ENCODE measurements around the gene CYP2C18.
"Not testable (repeated sequence)": the region's sequence is repeated elsewhere in the genome, so short reads cannot be mapped to it uniquely, and the experiment has no call there.

DNA sequence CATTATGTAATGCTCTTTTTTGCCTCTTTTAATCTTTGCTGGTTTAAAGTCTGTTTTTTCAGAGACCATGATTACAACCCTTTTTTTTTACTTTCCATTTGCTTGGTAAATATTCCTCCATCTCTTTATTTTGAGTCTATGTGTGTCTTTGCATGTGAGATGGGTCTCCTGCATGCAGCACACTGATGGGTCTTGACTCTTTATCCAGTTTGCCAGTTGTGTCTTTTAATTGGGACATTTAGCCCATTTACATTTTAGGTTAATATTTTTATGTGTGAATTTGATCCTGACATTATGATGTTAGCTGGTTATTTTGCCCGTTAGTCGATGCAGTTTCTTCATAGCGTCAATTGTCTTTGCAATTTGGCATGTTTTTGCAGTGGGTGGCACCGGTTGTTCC, 45.4 kb upstream of the CYP2C18 start:
- not testable (repeated sequence) for TF ChIP-seq EZH2 (IDR thresholded peaks at IDR 0.05; ENCODE audit: insufficient read depth, low read length)
- TF ChIP-seq, protein P1, sequence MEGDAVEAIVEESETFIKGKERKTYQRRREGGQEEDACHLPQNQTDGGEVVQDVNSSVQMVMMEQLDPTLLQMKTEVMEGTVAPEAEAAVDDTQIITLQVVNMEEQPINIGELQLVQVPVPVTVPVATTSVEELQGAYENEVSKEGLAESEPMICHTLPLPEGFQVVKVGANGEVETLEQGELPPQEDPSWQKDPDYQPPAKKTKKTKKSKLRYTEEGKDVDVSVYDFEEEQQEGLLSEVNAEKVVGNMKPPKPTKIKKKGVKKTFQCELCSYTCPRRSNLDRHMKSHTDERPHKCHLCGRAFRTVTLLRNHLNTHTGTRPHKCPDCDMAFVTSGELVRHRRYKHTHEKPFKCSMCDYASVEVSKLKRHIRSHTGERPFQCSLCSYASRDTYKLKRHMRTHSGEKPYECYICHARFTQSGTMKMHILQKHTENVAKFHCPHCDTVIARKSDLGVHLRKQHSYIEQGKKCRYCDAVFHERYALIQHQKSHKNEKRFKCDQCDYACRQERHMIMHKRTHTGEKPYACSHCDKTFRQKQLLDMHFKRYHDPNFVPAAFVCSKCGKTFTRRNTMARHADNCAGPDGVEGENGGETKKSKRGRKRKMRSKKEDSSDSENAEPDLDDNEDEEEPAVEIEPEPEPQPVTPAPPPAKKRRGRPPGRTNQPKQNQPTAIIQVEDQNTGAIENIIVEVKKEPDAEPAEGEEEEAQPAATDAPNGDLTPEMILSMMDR (IDR thresholded peaks at IDR 0.05; ENCODE audit: insufficient read depth, low read depth, low read length): not testable (repeated sequence)
